Activated naive CD4-positive, alpha-beta T cell treated with Interleukin-2 at 50 U/mL for 16 hours (primary cell): Measurements from ENCODE around the gene FSTL1.
"Not testable (repeated sequence)": the region's sequence is repeated elsewhere in the genome, so short reads cannot be mapped to it uniquely, and the experiment has no call there.

Experiments
- DNase-seq: peaks from one replicate; pipeline ENCODE4 v3.0.0-alpha.2; 2020

Gene FSTL1

GRCh38 chr3:120410541-120410940, 40.3 kb downstream of the FSTL1 start:
- DNase-seq, result no peak

- no peak for DNase-seq
These were observed 40.7 kb downstream of the FSTL1 start for GRCh38 chr3:120410116-120410515.

DNA sequence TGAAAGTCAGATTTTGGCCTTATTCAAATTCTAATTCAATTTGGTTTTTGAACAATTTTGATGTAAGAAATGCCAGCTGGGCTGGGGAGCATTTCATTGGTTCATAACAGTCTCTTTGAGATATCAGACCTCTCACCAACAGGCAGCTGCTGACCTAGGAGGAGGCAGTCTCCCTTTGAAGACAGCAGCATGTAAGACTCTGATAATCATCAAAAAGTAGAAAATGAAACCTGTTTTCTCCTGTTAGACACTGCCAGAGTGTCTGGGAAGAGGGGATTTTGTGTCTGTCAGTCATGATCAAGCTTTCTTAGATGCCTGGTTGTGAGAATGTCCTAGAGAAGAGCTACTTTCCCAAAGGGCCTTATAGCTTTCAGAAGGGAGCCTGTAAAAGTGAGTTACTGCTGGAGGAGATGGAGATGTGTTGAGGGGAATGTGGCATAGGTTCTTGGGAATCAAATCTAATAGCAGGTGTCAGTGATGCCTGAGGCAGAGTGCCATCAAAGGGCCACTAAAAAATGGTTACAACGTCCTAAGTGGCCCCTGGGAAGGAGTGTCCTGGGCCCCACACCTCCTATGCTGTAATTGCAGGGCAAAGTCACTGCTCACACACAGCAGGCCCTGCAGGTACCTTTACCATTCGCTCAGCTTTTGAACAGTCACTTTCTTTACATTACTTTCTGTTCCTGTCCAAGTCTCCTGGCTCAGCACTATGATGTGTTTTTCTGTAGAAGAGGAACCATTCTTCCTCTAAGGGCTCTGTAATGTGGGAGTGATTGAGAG, 43.1 kb downstream of the FSTL1 start:
- no peak for DNase-seq

- no peak for DNase-seq
These were observed 45.9 kb downstream of the FSTL1 start for GRCh38 chr3:120404876-120405275.

DNA sequence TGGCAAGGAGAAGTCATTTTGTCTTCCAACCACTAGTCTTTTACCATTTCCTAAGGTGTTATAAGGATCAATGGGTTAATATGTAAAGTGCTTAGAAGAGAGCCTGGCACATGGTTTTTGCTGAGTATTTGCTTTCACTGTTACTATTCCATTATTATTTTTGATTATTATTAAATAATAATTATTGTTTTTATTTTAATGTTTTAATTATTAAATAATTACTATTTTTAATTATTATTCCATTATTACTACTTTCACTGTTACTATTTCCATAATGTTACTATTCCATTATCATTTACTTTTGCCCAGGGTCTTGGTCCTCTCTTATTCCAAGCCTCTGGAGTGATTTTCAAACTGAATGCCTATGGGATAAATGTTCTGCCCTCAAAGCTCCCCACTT, 48.5 kb downstream of the FSTL1 start:
- no peak for DNase-seq

DNA sequence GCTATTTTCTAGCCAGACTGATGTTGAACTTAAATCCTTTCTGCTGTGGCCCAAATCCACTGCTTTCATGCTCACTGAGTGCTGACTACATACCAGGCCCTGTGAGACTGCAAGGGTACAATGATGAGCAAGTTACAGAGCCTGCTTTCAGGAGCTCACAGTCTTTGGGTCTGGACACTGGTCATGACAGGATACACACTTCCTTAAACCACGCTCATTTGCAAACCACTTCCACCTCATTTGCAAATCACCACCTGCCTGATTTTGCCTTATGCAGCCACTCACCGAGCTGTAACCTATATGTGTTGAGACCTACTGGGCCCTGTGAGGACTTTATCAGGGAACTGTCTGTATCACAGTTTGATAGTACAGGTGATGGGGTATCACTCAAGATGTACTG, 51.4 kb downstream of the FSTL1 start:
- no peak for DNase-seq

DNA sequence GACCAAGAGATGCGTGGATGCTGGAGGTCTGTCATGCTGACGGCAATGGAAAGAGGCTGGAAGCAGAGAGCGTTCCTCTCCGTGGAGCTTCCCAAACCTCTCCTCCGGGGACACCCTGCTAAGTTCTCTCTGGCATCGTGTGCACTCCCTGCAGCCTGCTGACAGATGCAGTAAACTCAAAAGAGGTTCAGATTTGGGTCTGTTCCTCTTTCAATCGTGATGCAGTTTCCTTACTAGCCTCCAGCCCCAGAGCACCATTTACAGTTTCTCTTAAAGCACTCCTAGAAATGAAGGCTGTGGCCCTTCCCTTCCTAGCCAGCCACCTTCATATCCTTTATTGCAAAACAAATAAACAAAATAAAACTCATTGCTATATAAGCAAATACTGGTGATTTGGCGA, 54.3 kb downstream of the FSTL1 start:
- no peak for DNase-seq

DNA sequence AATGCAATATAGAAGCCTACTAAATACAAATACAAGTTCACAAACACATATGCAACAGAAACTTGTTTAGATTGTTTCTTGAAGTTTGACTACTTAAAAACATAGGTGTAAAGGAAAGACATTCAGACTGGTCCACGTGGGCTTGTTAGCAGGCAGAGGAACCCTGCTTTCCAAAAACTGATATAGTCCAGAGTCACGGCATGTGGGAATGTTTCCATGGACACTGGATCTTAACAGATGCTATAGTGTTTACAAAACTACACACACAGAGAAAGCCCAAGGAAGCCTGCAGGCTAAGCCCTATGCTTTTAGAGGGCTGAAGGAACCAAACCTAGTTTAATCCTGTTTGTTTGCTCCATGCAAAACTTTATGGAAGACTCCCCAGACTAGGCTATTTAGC, 56.4 kb downstream of the FSTL1 start:
- DNase-seq, result no peak

GRCh38 chr3:120393761-120394160, 57.0 kb downstream of the FSTL1 start:
- DNase-seq, result no peak

DNA sequence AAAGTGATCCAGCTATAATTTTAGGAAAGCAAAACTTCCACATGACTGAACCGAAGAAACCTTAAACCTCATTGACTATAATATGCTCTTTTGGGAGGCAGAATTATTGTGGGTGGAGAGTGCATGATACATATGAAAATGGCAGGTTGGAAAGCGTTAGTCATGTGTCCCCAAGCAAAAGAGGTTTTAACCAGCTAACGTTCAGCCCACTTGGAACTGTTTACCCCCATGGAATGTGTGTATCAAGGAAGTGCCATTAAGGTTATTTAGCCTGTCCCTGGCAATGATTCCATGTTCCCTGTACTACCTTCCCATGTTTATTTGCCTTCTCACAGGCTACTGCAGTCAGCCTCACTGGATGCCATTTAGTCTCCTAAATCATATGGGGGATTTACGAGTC, 57.5 kb downstream of the FSTL1 start:
- no peak for DNase-seq

DNA sequence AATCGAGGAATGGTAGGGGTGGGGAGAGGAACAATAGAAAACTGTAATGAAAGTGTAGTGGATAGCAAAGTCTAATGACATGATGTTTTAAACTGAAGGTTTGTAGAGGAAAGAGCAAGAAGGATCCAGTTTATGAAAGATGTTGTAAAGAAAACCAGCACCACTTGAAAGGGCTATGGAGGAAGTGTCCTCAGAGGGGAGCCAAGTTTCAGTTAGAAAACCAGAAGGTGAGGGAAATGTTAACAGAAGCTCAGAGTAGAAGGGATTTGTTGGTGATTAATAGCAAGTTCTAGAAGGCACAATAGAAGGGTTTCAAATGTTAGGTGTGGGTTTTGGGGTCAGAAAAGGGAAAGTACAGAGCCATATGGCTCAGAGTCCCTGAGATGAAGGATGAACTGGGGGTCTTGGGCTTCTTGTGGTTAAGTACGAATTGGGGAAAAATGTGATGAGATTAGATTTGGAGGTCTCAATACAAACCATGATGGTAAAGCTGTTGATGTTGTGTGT, 67.8 kb downstream of the FSTL1 start:
- no peak for DNase-seq

DNA sequence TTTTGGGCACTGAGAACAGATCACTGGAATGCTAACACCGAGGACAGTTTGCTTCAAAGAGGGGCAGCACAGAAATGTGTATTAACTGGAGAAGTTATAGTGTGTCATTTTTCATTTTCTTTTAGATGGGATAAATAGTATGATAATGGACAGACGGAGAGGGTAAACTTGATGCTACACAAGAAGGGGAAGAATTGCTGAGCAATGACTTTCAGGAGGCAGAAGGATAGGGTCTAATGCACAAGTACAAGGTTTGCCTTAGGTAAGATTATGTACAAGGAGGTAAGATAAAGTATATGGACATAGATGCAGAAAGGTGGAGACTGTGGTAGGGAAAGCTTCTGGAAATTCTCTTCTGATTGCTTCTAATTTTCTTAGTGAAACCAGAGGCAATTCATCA, 69.3 kb downstream of the FSTL1 start:
- DNase-seq, result no peak

DNA sequence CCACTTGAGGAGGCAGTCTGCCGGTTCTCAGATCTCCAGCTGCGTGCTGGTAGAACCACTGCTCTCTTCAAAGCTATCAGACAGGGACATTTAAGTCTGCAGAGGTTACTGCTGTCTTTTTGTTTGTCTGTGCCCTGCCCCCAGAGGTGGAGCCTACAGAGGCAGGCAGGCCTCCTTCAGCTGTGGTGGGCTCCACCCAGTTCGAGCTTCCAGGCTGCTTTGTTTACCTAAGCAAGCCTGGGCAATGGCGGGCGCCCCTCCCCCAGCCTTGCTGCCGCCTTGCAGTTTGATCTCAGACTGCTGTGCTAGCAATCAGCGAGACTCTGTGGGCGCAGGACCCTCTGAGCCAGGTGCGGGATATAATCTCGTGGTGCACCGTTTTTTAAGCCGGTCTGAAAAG, 72.8 kb downstream of the FSTL1 start:
- not testable (repeated sequence) for DNase-seq

- no peak for DNase-seq
These were observed 80.3 kb downstream of the FSTL1 start for GRCh38 chr3:120370463-120370862.

DNA sequence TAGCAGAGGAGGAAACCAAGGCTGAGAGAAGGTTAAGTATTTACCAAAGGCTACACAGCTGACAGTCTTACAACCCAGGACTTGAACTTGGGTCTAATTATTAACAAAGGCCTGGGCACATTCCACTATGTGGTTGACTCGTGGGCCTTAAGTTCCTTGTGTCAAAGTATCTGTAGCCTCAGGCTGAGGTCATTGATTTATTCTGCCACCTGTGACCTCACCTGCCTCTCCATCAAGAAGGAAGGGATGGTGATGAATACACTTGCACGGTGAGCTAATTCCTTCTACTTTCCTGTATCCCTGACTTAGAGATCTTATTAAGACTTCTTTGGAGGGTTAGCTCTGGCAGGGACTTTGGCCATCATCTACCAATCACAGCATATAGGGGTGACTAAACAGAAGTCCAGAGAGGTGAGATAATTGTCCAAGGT, 81.7 kb downstream of the FSTL1 start:
- DNase-seq, result no peak

DNA sequence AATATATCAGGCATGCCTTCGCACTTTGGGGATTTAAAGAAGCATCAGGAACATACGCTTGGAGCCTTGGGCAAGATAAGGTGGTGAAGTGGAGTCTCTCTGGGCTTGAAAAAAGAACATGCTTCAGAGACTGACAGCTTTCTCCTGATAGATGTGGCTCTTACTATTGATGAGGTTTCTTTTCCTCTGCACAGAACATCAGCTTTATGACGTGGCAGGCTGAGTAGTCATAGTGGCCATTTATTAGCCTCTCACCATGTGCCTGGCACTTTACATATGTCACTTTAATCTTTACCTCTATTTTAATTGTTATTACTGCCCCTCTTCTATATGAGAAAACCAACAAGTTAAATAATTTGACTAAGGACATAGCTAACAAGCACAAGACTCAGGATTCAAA, 82.6 kb downstream of the FSTL1 start:
- DNase-seq, result no peak

DNA sequence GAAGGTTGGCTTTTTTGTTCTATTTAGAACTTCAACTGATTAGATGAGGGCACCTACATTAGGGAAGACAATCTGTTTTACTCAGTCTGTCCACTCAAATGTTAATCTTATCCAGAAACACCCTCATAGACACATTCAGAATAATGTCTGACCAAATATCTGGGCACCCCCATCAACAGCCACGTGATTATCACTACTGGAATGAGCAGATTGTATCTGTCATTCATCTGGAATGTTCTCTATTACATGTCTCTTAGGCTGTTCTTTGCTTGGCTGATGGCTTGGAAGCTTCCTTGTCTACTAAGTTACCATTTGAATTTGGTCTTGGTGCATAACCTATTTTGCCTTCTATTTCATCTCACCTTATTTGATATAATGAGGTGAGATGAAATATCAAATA, 86.0 kb downstream of the FSTL1 start:
- DNase-seq, result no peak

GRCh38 chr3:120364101-120364500, 86.7 kb downstream of the FSTL1 start:
- no peak for DNase-seq

DNA sequence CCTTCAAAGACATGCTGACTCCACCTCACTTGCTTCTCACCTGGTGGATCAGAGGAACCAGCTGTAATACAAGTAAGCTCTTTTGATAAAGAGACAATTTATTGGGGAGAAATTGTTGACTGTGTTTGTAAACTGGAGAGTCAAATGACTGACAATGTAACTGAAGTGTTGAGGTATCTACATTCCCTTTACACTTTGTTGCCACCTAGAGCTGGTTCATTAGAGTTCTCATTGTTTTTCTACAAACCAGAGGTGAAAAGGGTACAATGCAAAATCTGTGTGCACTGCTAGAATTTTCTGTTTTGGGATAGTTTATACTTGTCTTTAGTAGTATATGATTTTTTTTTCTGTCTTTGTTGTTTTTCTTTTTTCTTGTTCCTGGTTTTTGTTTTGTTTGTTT, 93.0 kb downstream of the FSTL1 start:
- no peak for DNase-seq

DNA sequence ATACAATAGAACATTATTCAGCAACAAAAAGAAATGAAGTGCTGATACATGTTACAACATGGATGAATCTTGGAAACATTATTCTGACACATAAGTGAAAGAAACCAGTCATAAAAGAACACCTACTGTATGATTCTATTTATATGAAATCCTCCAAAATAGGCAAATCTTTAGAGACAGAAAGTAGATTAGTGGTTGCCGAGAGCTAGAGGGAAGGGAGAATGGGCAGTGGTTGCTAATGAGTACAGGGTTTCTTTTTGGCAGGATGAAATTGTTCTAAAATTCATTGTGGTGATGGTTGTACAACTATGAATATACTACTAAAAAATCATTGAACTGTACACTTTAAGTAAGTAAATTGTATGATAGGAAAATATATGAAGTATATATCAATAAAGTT, 95.3 kb downstream of the FSTL1 start:
- no peak for DNase-seq

DNA sequence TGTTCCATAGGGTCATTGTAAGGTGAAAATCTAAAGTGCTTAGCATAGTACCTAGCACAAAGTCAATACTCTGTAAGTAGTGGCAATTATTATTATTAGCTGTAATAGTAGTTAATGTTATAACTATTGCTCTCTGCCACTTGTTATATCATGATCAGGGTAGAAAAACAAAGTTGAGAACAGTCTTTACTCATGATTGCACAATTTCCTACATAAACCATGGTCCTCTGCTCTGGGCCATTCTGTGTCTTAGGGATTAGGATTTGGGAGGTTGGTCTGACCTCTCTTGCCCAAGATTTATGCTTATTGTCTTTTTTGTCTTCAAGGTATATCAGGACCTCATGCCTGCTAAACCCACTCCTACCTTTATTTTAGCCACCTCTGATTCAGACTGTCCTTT, 97.3 kb downstream of the FSTL1 start:
- DNase-seq, result no peak

DNA sequence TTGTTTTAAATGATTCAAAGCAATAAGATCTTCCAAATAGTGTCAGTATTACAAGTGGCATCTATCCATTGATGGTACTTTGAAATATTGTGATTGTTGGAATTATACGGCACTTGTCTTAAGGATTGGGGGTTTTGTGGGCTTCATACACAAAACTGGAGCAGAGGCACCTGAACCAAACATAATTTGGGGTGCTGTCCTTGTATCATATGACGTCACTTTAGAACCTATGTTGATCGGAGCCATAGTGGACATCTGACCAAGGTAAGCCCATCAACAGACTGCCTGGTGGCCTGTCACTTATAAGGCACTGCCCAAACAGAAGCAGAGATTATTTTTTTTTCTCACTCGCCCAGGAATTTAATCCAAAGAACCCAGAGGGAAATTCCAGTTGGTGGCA, 98.8 kb downstream of the FSTL1 start:
- DNase-seq, result no peak

DNA sequence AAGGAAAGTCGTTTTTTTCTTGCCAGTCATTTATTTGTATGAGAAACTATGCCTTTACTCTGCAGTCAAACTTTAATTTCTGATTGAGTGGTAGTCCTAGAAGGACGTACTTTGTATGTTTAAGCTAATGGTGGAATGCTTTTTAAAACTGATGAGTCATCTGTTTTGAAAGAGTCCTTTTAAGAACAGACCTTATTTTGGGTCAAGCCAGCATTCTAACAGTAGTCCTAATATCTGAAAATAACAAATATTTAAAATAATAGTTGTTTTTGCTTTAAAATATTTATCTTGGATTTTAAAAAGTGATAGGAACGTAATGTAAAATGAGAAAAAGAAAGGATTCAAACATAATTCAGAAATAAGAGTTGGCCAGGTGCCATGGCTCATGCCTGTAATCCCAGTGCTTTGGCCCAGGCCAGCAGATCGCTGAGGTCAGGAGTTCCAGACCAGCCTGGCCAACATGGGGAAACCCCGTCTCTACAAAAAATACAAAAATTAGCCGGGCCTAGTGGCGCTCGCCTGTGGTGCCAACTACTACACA, 100.3 kb downstream of the FSTL1 start:
- DNase-seq, result no peak

DNA sequence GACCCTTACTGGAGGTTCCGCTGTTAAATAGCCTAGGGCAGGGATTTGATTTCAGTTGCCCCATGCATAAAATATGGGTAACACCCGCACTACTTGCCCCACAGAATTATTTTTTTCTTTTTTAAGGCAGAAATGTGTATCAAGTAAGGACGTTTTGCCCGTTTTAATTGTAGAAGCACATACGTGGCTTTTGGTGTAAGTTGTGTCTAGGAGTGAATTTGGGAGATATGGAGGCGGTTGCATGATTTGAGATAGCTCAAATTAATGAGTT, 101.0 kb downstream of the FSTL1 start:
- DNase-seq, result no peak
